Measurements from ENCODE around the gene CLIC5. TPM values are rescaled to one million over a fixed set of nuclear protein-coding genes. Genes with fewer than 3 reads are reported as not detected.

The CLIC5 gene
- total RNA-seq, 2 experiments from 2014 or later = 0.03 to 0.08 TPM

DNA sequence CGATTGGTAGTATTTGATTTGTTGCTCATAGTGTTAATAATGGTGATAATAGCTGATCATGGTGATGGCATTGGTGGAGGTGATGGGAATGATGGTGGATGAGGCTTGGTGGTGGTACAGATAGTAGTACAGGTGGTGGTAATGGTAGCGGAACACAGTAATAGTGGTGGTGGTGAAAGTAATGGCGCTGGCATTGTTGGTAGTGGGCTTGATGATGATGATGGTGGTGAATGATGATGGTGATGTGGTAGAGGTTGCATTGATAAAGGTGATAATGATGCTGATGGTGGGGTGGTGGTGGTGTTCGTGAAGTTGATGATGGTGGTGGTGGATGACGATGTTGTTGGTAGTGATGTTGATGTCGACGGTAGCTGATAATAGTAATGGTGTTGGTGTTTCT, 24.6 kb upstream of the CLIC5 start:
- Histone ChIP-seq H2AFZ (ENCODE audit: low read length) (no peak overlapping the region), H3K36me3 (ENCODE audit: insufficient read depth, low read length) (no peaks in the 10 kb centered on the region), H3K9me2 (ENCODE audit: insufficient read depth, low read length) (no peaks in the 10 kb centered on the region), H3K9me3 (ENCODE audit: low read length) (no peaks in the 10 kb centered on the region), H3K79me2 (ENCODE audit: insufficient read depth, low read depth, low read length) (no peaks in the 10 kb centered on the region), H4K20me1 (ENCODE audit: insufficient read depth, low read length) (no peaks in the 10 kb centered on the region), H3K27ac (ENCODE audit: low read depth, low read length, poor library complexity, severe bottlenecking) (no peak overlapping the region), H3K4me2 (ENCODE audit: low read length) (no peak overlapping the region), H3K4me1 (ENCODE audit: insufficient read depth, low read length, poor library complexity, severe bottlenecking) (no peaks in the 10 kb centered on the region), H3K4me3 (ENCODE audit: low read depth, low read length, poor library complexity, severe bottlenecking) (no peak overlapping the region)
- ChIA-PET CTCF (ENCODE audit: unreplicated experiment) (no interaction called here), POLR2A (interaction anchor here (1.0 kb wide), 1 partner anchor 20 kb away, joined by 3 read pairs; no protein-coding TSS in a partner anchor)
- no TSS peak for BruUV-seq (replicated peaks)
- TF ChIP-seq CTCF (conservative IDR thresholded peaks at IDR 0.05; ENCODE audit: low read length) (no peak), EZH2phosphoT487 (IDR thresholded peaks at IDR 0.05; ENCODE audit: borderline replicate concordance, low read depth, low read length) (no peak)
- intact Hi-C loops (cut with micrococcal nuclease; ENCODE audit: unreplicated experiment) = no loop called here
- no peak for DNase-seq (ENCODE audit: low spot score)

GRCh38 chr6:46039646-46040045, 24.0 kb upstream of the CLIC5 start:
- Histone ChIP-seq H3K36me3 (ENCODE audit: insufficient read depth, low read length) (no peaks in the 10 kb centered on the region), H3K4me2 (ENCODE audit: low read length) (no peak overlapping the region), H3K4me1 (ENCODE audit: insufficient read depth, low read length, poor library complexity, severe bottlenecking) (no peaks in the 10 kb centered on the region), H4K20me1 (ENCODE audit: insufficient read depth, low read length) (no peaks in the 10 kb centered on the region; the same call in 1 of the 2 replicates), H3K9me2 (ENCODE audit: insufficient read depth, low read length) (no peaks in the 10 kb centered on the region), H3K79me2 (ENCODE audit: insufficient read depth, low read depth, low read length) (no peaks in the 10 kb centered on the region), H3K27ac (ENCODE audit: low read depth, low read length, poor library complexity, severe bottlenecking) (no peak overlapping the region), H2AFZ (ENCODE audit: low read length) (no peak overlapping the region), H3K4me3 (ENCODE audit: low read depth, low read length, poor library complexity, severe bottlenecking) (no peak overlapping the region), H3K9me3 (ENCODE audit: low read length) (no peaks in the 10 kb centered on the region)
- ChIA-PET CTCF (ENCODE audit: unreplicated experiment) (no interaction called here), POLR2A (interaction anchor here (0.7 to 1.0 kb wide), 2 partner anchors 19 to 498 kb away, joined by 3 read pairs; no protein-coding TSS in a partner anchor)
- BruUV-seq (replicated peaks) = no TSS peak
- intact Hi-C loops (cut with micrococcal nuclease; ENCODE audit: unreplicated experiment) = no loop called here
- no peak for DNase-seq (ENCODE audit: low spot score)
- TF ChIP-seq EZH2phosphoT487 (IDR thresholded peaks at IDR 0.05; ENCODE audit: borderline replicate concordance, low read depth, low read length) (no peak), CTCF (conservative IDR thresholded peaks at IDR 0.05; ENCODE audit: low read length) (no peak)

- TF ChIP-seq EZH2phosphoT487 (IDR thresholded peaks at IDR 0.05; ENCODE audit: borderline replicate concordance, low read depth, low read length) (no peak), CTCF (conservative IDR thresholded peaks at IDR 0.05; ENCODE audit: low read length) (no peak)
- no peaks in the 10 kb centered on the region for H3K4me1 ChIP-seq (ENCODE audit: insufficient read depth, low read length, poor library complexity, severe bottlenecking)
- H3K4me2 ChIP-seq (ENCODE audit: low read length) = no peak overlapping the region
- H4K20me1 ChIP-seq (ENCODE audit: insufficient read depth, low read length) = no peaks in the 10 kb centered on the region; the same call in 1 of the 2 replicates
- no peak for DNase-seq (ENCODE audit: low spot score)
- no peaks in the 10 kb centered on the region for H3K79me2 ChIP-seq (ENCODE audit: insufficient read depth, low read depth, low read length)
- no TSS peak for BruUV-seq (replicated peaks)
- no peak overlapping the region for H2AFZ ChIP-seq (ENCODE audit: low read length)
- H3K27ac ChIP-seq (ENCODE audit: low read depth, low read length, poor library complexity, severe bottlenecking) = no peak overlapping the region
- POLR2A ChIA-PET = interaction anchor here (1.2 kb wide), 1 partner anchor 39 kb away, joined by 3 read pairs; no protein-coding TSS in a partner anchor
- no peaks in the 10 kb centered on the region for H3K36me3 ChIP-seq (ENCODE audit: insufficient read depth, low read length)
- no peak overlapping the region for H3K4me3 ChIP-seq (ENCODE audit: low read depth, low read length, poor library complexity, severe bottlenecking)
- H3K9me3 ChIP-seq (ENCODE audit: low read length) = no peaks in the 10 kb centered on the region
- no peaks in the 10 kb centered on the region for H3K9me2 ChIP-seq (ENCODE audit: insufficient read depth, low read length)
- CTCF ChIA-PET (ENCODE audit: unreplicated experiment) = no interaction called here
- intact Hi-C loops (cut with micrococcal nuclease; ENCODE audit: unreplicated experiment) = no loop called here
These were observed 21.3 kb upstream of the CLIC5 start for GRCh38 chr6:46036911-46037310.
